Endothelial cell of umbilical vein (primary cell): Measurements from ENCODE around the gene DCTN4. TPM values are rescaled to one million over a fixed set of nuclear protein-coding genes. Genes with fewer than 3 reads are reported as not detected.
A peak's percentile ranks its signal among the peaks of the same experiment; 100 is the strongest.

ENCODE experiments used
- BruUV-seq: library from RNA; stranded (reverse); fragments of 400-500 nt; replicated peaks from 2 replicates; lab custom pipeline; 2021; lab: Mats Ljungman, UMichigan
- CTCF ChIA-PET: fragments of 300-600, 350-600 bp; sonication (Branson Sonifier 250); formaldehyde crosslinking; loops from one replicate; lab custom pipeline; 2021; ENCODE audit warnings: antibody characterized with exemption, inconsistent platforms; lab: Charles Lee
- POLR2A ChIA-PET: fragments of 300-600, 350-600 bp; sonication (Branson Sonifier 250); formaldehyde crosslinking; loops from one replicate; lab custom pipeline; 2021; ENCODE audit warnings: antibody characterized with exemption, inconsistent platforms; lab: Charles Lee
- DNase-seq: peaks from one replicate; pipeline ENCODE4 v3.0.0-alpha.2; 2011; ENCODE audit warnings: low read depth, low spot score
- FAIRE-seq: peaks from 2 replicates; lab custom pipeline; 2011; peaks lifted over from hg19 to GRCh38; lab: Jason Lieb, UNC
- H2AFZ ChIP-seq: 2 replicates; pipeline ENCODE4 v1.6.0; 2012; ENCODE audit warnings: low read depth, low read length, control low read depth, inconsistent platforms
- H3K27ac ChIP-seq: 2 replicates; pipeline ENCODE4 v1.5.1; 2011; ENCODE audit warnings: low read depth, mild to moderate bottlenecking, control low read depth, low read length, moderate library complexity; ENCODE audit not compliant: insufficient read depth
- H3K27me3 ChIP-seq, 2 experiments: 2 replicates each; pipeline versions ENCODE4 v1.6.0 to v1.6.1; 2011; ENCODE audit warnings: low read length in 2 of 2, mixed read lengths in 1 of 2; ENCODE audit not compliant: control insufficient read depth in 2 of 2, insufficient read depth in 2 of 2
- H3K36me3 ChIP-seq, 2 experiments: 2 replicates in 1 of 2; 3 replicates in 1 of 2; pipeline ENCODE4 v1.5.1; 2011; ENCODE audit warnings: low read length in 2 of 2, mild to moderate bottlenecking in 1 of 2, moderate library complexity in 1 of 2; ENCODE audit not compliant: control insufficient read depth in 2 of 2, insufficient read depth in 2 of 2; ENCODE audit errors: extremely low read depth in 1 of 2
- H3K4me1 ChIP-seq: 3 replicates; pipeline ENCODE4 v1.5.1; 2011; ENCODE audit warnings: mild to moderate bottlenecking, low read length; ENCODE audit not compliant: control insufficient read depth, insufficient read depth; ENCODE audit errors: extremely low read depth
- H3K4me2 ChIP-seq: 2 replicates; pipeline ENCODE4 v1.6.1; 2011; ENCODE audit warnings: low read length, control low read depth, mixed read lengths; ENCODE audit not compliant: insufficient read depth
- H3K4me3 ChIP-seq, 3 experiments: fragments of 200-600 bp in 1 of 3; sonication (generic), shearing (Covaris generic) in 1 of 3; replicated peaks in 1 of 3; 2 replicates each; pipeline ENCODE4 v1.5.1; 2011 to 2016; ENCODE audit warnings: control low read depth in 3 of 3, low read length in 3 of 3, mild to moderate bottlenecking in 2 of 3, inconsistent platforms in 1 of 3, low read depth in 1 of 3, moderate library complexity in 1 of 3; ENCODE audit not compliant: insufficient read depth in 1 of 3
- H3K79me2 ChIP-seq: 2 replicates; pipeline ENCODE4 v1.6.0; 2012; ENCODE audit warnings: low read length, inconsistent platforms; ENCODE audit not compliant: control insufficient read depth, insufficient read depth
- H3K9ac ChIP-seq: replicated peaks from 2 replicates; pipeline ENCODE3; 2011; ENCODE audit warnings: low read length, control low read depth; ENCODE audit not compliant: insufficient read depth; ENCODE audit errors: extremely low read depth
- H3K9me1 ChIP-seq: replicated peaks from 3 replicates; pipeline ENCODE4 v1.6.0; 2011; ENCODE audit warnings: mild to moderate bottlenecking, low read length; ENCODE audit not compliant: control insufficient read depth, insufficient read depth; ENCODE audit errors: extremely low read depth
- H3K9me3 ChIP-seq: replicated peaks from 2 replicates; pipeline ENCODE4 v1.5.1; 2012; ENCODE audit warnings: low read length, inconsistent platforms; ENCODE audit not compliant: control insufficient read depth, insufficient read depth
- H4K20me1 ChIP-seq: replicated peaks from 2 replicates; pipeline ENCODE3; 2011; ENCODE audit warnings: mild to moderate bottlenecking, low read length; ENCODE audit not compliant: control insufficient read depth, insufficient read depth; ENCODE audit errors: extremely low read depth
- EZH2 ChIP-seq: IDR thresholded peaks from 2 replicates; pipeline ENCODE4 v1.6.1; 2012; ENCODE audit warnings: borderline replicate concordance, low read depth, mild to moderate bottlenecking, moderate library complexity, low read length, inconsistent platforms; ENCODE audit not compliant: severe bottlenecking
- FOS ChIP-seq: IDR thresholded peaks from 2 replicates; pipeline ENCODE4 v1.6.1; 2011; ENCODE audit warnings: mild to moderate bottlenecking, low read length, moderate library complexity, borderline replicate concordance; ENCODE audit not compliant: insufficient read depth
- GATA2 ChIP-seq: IDR thresholded peaks from 2 replicates; pipeline ENCODE4 v1.7.0; 2011; ENCODE audit warnings: low read depth, mild to moderate bottlenecking, moderate library complexity, mixed read lengths, low read length; ENCODE audit not compliant: insufficient read length, insufficient read depth
- JUN ChIP-seq: IDR thresholded peaks from 2 replicates; pipeline ENCODE4 v1.6.1; 2011; ENCODE audit warnings: borderline replicate concordance, low read depth; ENCODE audit not compliant: insufficient read length, insufficient read depth
- MYC ChIP-seq: IDR thresholded peaks from one replicate; pipeline ENCODE4 v1.6.1; 2011; ENCODE audit warnings: mild to moderate bottlenecking, low read depth, low read length
- POLR2A ChIP-seq: IDR thresholded peaks from 2 replicates; pipeline ENCODE4 v1.6.1; 2012; ENCODE audit warnings: low read depth, mild to moderate bottlenecking, control low read depth, low read length
- POLR2AphosphoS5 ChIP-seq: IDR thresholded peaks from 2 replicates; pipeline ENCODE4 v1.6.1; 2012; ENCODE audit warnings: low read depth, mild to moderate bottlenecking, control low read depth, low read length, moderate library complexity; ENCODE audit not compliant: insufficient read depth
- dilution Hi-C: fragments of 300-500 bp; cut with MboI; formaldehyde crosslinking; loops from one replicate; pipeline ENCODE4 v1.15.0; 2019; ENCODE audit warnings: low sequenced_read_pairs; ENCODE audit not compliant: extremely low pct_ligation_motif_present
- intact Hi-C: fragments of 100-400 bp; cut with micrococcal nuclease; formaldehyde crosslinking; loops from one replicate; pipeline ENCODE4 v1.10.0; 2022
- polyA plus RNA-seq, 4 experiments: library from polyadenylated mRNA; depleted of rRNA in 3 of 4; stranded (reverse) in 3 of 4; unstranded in 1 of 4; fragments of >200 nt; gene quantifications; 2 replicates each; pipeline versions ENCODE4 v1.2.1 to v1.2.3, GENCODE V29; 2011 to 2012; ENCODE audit warnings: missing spikeins in 1 of 4
- total RNA-seq: library from RNA; stranded (reverse); gene quantifications from 2 replicates; pipeline ENCODE4 v1.2.3, GENCODE V29; 2021
- TF ChIP-seq, protein P1 (sequence below): IDR thresholded peaks from 2 replicates; pipeline ENCODE4 v1.6.1; 2011; ENCODE audit not compliant: insufficient read depth, insufficient read length
- TF ChIP-seq, protein P2 (sequence below), 2 donors: IDR thresholded peaks; 1 replicate in 1 of 2; 2 replicates in 1 of 2; pipeline ENCODE4 v1.5.1; 2011; ENCODE audit warnings: low read length in 2 of 2, mild to moderate bottlenecking in 2 of 2, moderate library complexity in 2 of 2, control low read depth in 1 of 2, inconsistent platforms in 1 of 2, low read depth in 1 of 2; ENCODE audit not compliant: insufficient read depth in 1 of 2; ENCODE audit errors: extremely low read depth in 1 of 2

The DCTN4 gene
- total and polyA plus RNA-seq, 2 donors (not counting 3 experiments of a cell fraction or from before 2014, with no cell fraction given): 22.4 to 47.3 TPM

DNA sequence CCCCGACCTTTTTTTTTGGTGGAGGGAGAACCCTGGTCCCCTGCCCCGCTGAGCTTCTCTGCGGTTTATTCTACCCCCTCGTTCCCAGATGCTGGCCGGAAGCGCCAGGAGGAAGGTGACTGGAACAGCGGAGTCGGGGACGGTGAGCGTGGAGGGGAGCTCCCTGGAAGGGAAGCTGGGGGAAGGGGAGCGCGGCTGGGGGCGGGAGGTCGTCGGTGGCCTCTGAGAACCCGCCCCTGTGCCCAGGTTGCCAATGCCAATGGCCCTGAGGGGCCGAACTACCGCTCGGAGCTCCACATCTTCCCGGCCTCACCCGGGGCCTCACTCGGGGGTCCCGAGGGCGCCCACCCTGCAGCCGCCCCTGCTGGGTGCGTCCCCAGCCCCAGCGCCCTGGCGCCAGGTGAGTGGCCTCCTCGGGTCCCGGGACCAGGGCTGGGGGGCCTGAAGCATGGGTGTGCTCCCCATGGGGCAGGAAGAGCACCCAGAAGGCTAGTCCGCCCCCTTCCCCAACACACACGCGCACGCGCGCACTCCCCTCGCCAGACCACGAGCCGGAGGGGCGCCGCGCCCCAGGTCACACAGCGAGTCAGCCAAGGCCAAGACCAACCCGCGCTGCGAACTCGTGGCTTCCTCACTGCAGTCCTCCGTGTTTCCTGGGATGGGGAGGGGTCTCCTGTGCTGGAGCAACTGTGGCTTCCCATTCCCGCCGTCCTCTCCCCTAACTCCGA is 87.1 kb downstream of the DCTN4 start:
- intact Hi-C loops (no loop called here), dilution Hi-C loops (no loop called here)
- Histone ChIP-seq H3K4me1 (peaks cover 13% of the 10 kb centered on the region), H3K9ac (peak overlapping the region; percentile 46), H3K4me2 (peak overlapping the region; percentile 65), H3K4me3 (peak overlapping the region; percentile 43 to 55 (median 53)), H3K27me3 (peaks cover 12% of the 10 kb centered on the region in 2 experiments), H4K20me1 (no peaks in the 10 kb centered on the region), H3K9me1 (no peaks in the 10 kb centered on the region), H3K36me3 (no peaks in the 10 kb centered on the region), H3K9me3 (no peaks in the 10 kb centered on the region), H3K79me2 (no peaks in the 10 kb centered on the region), H3K27ac (no peak overlapping the region), H2AFZ (peak overlapping the region; percentile 99)
- ChIA-PET CTCF (interaction anchor here (1.0 to 3.0 kb wide), 4 partner anchors 10 to 112 kb away, joined by 4 to 16 read pairs (median 6); partner anchors contain the start of genes MYOZ3 and RBM22), POLR2A (no interaction called here)
- DNase-seq (no peak), FAIRE-seq (no peak)
- no peak for TF ChIP-seq POLR2A
- no peak for TF ChIP-seq MYC
- no peak for TF ChIP-seq EZH2
- TF ChIP-seq FOS: no peak
- no peak for TF ChIP-seq JUN
- TF ChIP-seq, protein P1, sequence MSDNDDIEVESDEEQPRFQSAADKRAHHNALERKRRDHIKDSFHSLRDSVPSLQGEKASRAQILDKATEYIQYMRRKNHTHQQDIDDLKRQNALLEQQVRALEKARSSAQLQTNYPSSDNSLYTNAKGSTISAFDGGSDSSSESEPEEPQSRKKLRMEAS: no peak
- no peak for TF ChIP-seq POLR2AphosphoS5
- BruUV-seq: no TSS peak

DNA sequence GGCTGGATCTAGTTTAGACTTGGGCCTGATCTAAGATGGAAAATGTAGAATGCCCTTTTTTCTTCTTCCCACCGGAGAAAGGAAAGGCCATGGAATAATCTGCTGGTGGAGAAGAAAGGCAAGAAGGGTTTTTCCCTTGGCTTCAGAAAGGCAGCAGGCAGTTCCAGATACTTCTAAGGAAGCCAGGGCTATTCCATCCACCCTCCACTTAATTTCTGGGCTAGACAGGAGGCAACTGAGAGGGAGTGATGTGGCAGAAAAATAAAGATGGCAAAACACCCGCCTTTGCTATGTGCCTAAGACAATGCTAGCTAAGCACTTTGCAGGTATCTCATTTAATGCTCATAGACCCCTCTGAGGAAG is 87.9 kb downstream of the DCTN4 start:
- no peaks in the 10 kb centered on the region for H3K79me2 ChIP-seq
- H3K36me3 ChIP-seq: no peaks in the 10 kb centered on the region
- H3K9ac ChIP-seq: no peak overlapping the region
- H3K4me3 ChIP-seq: no peak overlapping the region
- POLR2A ChIA-PET: interaction anchor here (0.5 kb wide), 1 partner anchor 8 kb away, joined by 3 read pairs; no protein-coding TSS in a partner anchor
- TF ChIP-seq EZH2 (no peak), MYC (no peak), GATA2 (no peak), JUN (no peak), POLR2A (no peak)
- TF ChIP-seq, protein P1: no peak
- TF ChIP-seq, protein P2, sequence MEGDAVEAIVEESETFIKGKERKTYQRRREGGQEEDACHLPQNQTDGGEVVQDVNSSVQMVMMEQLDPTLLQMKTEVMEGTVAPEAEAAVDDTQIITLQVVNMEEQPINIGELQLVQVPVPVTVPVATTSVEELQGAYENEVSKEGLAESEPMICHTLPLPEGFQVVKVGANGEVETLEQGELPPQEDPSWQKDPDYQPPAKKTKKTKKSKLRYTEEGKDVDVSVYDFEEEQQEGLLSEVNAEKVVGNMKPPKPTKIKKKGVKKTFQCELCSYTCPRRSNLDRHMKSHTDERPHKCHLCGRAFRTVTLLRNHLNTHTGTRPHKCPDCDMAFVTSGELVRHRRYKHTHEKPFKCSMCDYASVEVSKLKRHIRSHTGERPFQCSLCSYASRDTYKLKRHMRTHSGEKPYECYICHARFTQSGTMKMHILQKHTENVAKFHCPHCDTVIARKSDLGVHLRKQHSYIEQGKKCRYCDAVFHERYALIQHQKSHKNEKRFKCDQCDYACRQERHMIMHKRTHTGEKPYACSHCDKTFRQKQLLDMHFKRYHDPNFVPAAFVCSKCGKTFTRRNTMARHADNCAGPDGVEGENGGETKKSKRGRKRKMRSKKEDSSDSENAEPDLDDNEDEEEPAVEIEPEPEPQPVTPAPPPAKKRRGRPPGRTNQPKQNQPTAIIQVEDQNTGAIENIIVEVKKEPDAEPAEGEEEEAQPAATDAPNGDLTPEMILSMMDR (IDR thresholded peaks at IDR 0.05; ENCODE audit: extremely low read depth in 1 of 2, insufficient read depth in 1 of 2, low read depth in 1 of 2, low read length in 2 of 2): no peak
- dilution Hi-C loops: no loop called here
- no peak overlapping the region for H3K4me2 ChIP-seq
- no TSS peak for BruUV-seq
- CTCF ChIA-PET: no interaction called here
- no peaks in the 10 kb centered on the region for H4K20me1 ChIP-seq
- FAIRE-seq (no peak), DNase-seq (no peak)
- no peaks in the 10 kb centered on the region for H3K9me3 ChIP-seq
- no peaks in the 10 kb centered on the region for H3K9me1 ChIP-seq
- intact Hi-C loops: no loop called here
- no peak overlapping the region for H3K27ac ChIP-seq
- H3K4me1 ChIP-seq: peaks cover 13% of the 10 kb centered on the region
- no peak overlapping the region for H2AFZ ChIP-seq
- H3K27me3 ChIP-seq: peaks cover 12% of the 10 kb centered on the region in 2 experiments
